Smooth muscle cell (in vitro differentiated cells): ENCODE results near the gene TTC34. TPM values are rescaled to one million over a fixed set of nuclear protein-coding genes. Genes with fewer than 3 reads are reported as not detected.
"Not testable (repeated sequence)": the region's sequence is repeated elsewhere in the genome, so short reads cannot be mapped to it uniquely, and the experiment has no call there.

Experiments used
- DNase-seq: peaks from one replicate; lab custom pipeline; 2025; ENCODE audit not compliant: unreplicated experiment; lab: John Stamatoyannopoulos, UW
- H2AFZ ChIP-seq: fragments of 200-600 bp; sonication (generic); 2 replicates; pipeline ENCODE4 v1.6.0; 2016; ENCODE audit warnings: antibody characterized with exemption, low read depth, mild to moderate bottlenecking
- H3F3A ChIP-seq: fragments of 200-600 bp; sonication (generic); 2 replicates; pipeline ENCODE4 v1.6.0; 2017; ENCODE audit warnings: antibody characterized with exemption, low read depth
- H3K27ac ChIP-seq: fragments of 200-600 bp; sonication (generic); 2 replicates; pipeline ENCODE4 v1.5.1; 2016; ENCODE audit warnings: low read depth, mild to moderate bottlenecking
- H3K27me3 ChIP-seq: fragments of 200-600 bp; sonication (generic); 2 replicates; pipeline ENCODE4 v1.6.1; 2016; ENCODE audit warnings: low read depth, mild to moderate bottlenecking
- H3K36me3 ChIP-seq: fragments of 200-600 bp; sonication (generic); 2 replicates; pipeline ENCODE4 v1.5.1; 2016; ENCODE audit warnings: low read depth
- H3K4me1 ChIP-seq: fragments of 200-600 bp; sonication (generic); 2 replicates; pipeline ENCODE4 v1.5.1; 2016; ENCODE audit warnings: low read depth
- H3K4me2 ChIP-seq: fragments of 200-600 bp; sonication (generic); 2 replicates; pipeline ENCODE4 v1.6.0; 2016; ENCODE audit warnings: mild to moderate bottlenecking
- H3K4me3 ChIP-seq: fragments of 200-600 bp; sonication (generic); 2 replicates; pipeline ENCODE4 v1.5.1; 2016; ENCODE audit warnings: mild to moderate bottlenecking
- H3K79me2 ChIP-seq: fragments of 200-600 bp; sonication (generic); 2 replicates; pipeline ENCODE4 v1.6.0; 2016; ENCODE audit warnings: low read depth, mild to moderate bottlenecking
- H3K9ac ChIP-seq: fragments of 200-600 bp; sonication (generic); 2 replicates; pipeline ENCODE4 v1.6.0; 2016; ENCODE audit warnings: low read depth
- H3K9me3 ChIP-seq: fragments of 200-600 bp; sonication (generic); replicated peaks from 2 replicates; pipeline ENCODE4 v1.5.1; 2016; ENCODE audit warnings: low read depth
- H4K20me1 ChIP-seq: fragments of 200-600 bp; sonication (generic); 2 replicates; pipeline ENCODE4 v1.6.0; 2016; ENCODE audit warnings: low read depth
- CTCF ChIP-seq: fragments of 200-600 bp; sonication (generic); IDR thresholded peaks from 2 replicates; pipeline ENCODE4 v1.5.1; 2017; ENCODE audit warnings: borderline replicate concordance, mild to moderate bottlenecking, antibody characterized with exemption; ENCODE audit not compliant: insufficient read depth, poor library complexity, severe bottlenecking
- WGBS: methylation state at CpG from one replicate; pipeline ENCODE4 v1.1.7; 2016; ENCODE audit warnings: low lambda C conversion rate; 5-methylcytosine and 5-hydroxymethylcytosine counted together
- polyA plus RNA-seq: library from polyadenylated mRNA; unstranded; fragments of >200 nt; fragmentation: Nextera tagmentation; extraction: Ambion mirVana; gene quantifications from 2 replicates; pipeline ENCODE4 v1.2.1, GENCODE V29; 2016
- total RNA-seq: library from RNA; depleted of rRNA; stranded (reverse); fragments of >200 nt; gene quantifications from 2 replicates; pipeline ENCODE4 v1.2.3, GENCODE V29; 2014

Gene TTC34
- total and polyA plus RNA-seq, 2 experiments from 2014 or later: 0.01 to 0.04 TPM

GRCh38 chr1:2628191-2628932 lies 173.1 kb downstream of the TTC34 start:
- H3K27ac ChIP-seq: no peak overlapping the region
- no peaks in the 10 kb centered on the region for H3F3A ChIP-seq
- no peak overlapping the region for H3K9ac ChIP-seq
- H3K36me3 ChIP-seq: no peaks in the 10 kb centered on the region
- no peaks in the 10 kb centered on the region for H3K9me3 ChIP-seq
- WGBS: 27% methylated on average over 28 of the region's 46 CpGs
- no peaks in the 10 kb centered on the region for H3K79me2 ChIP-seq
- H3K27me3 ChIP-seq: peaks cover 50% of the 10 kb centered on the region
- no peak for TF ChIP-seq CTCF
- H2AFZ ChIP-seq: no peak overlapping the region
- no peak overlapping the region for H3K4me3 ChIP-seq
- no peaks in the 10 kb centered on the region for H4K20me1 ChIP-seq
- H3K4me2 ChIP-seq: no peak overlapping the region
- no peaks in the 10 kb centered on the region for H3K4me1 ChIP-seq
- DNase-seq: no peak

DNA sequence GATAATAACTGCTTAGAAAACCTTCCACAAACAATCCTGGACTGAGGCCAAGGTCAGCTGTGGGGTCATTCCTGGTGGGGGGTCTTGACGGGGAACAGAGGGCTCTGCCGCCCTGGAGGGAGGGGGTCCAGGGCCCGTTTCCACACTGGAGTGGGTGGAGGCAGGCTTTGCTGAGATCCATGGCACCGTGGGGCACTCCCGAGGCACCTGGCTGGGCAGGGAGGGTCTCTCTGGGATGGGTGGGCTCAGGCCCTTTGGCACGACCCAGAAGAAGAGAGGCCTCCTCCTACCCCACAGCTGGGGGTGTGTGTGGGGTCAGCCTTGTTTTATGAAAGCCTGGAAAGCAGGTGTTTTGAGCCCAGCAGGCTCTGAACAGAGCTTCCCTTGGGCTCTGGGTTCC lies 173.7 kb downstream of the TTC34 start:
- DNase-seq: no peak
- H3K79me2 ChIP-seq: no peaks in the 10 kb centered on the region
- no peaks in the 10 kb centered on the region for H3K9me3 ChIP-seq
- no peak overlapping the region for H3K4me3 ChIP-seq
- H3K9ac ChIP-seq: no peak overlapping the region
- 59% methylated on average over 6 of the region's 6 CpGs for WGBS
- H2AFZ ChIP-seq: no peak overlapping the region
- peaks cover 50% of the 10 kb centered on the region for H3K27me3 ChIP-seq
- no peaks in the 10 kb centered on the region for H3K36me3 ChIP-seq
- H3K27ac ChIP-seq: no peak overlapping the region
- H3K4me2 ChIP-seq: no peak overlapping the region
- no peak for TF ChIP-seq CTCF
- H3F3A ChIP-seq: no peaks in the 10 kb centered on the region
- no peaks in the 10 kb centered on the region for H4K20me1 ChIP-seq
- no peaks in the 10 kb centered on the region for H3K4me1 ChIP-seq

DNA sequence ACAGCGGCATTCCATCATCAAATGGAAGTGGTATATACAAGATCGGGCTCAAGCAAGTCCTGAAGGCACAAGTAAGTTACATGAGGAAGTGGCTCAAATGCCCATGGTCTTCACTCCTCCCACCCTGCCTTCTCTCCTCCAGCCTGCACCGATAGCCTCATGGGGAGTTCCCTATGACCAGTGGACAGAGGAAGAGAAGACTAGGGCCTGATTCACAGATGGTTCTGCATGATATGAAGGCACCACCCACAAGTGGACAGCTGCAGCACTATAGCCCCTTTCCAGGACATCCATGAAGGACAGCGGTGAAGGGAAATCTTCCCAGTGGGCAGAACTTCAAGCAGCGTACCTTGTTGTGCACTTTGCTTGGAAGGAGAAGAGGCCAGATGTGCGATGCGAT lies 175.7 kb downstream of the TTC34 start:
- not testable (repeated sequence) for H3K9ac ChIP-seq, DNase-seq, H2AFZ ChIP-seq, H3K4me2 ChIP-seq, H3F3A ChIP-seq, H3K4me3 ChIP-seq, H3K27ac ChIP-seq, H3K9me3 ChIP-seq, H3K36me3 ChIP-seq, H3K4me1 ChIP-seq, H4K20me1 ChIP-seq, H3K79me2 ChIP-seq
- H3K27me3 ChIP-seq: peaks cover 50% of the 10 kb centered on the region
- WGBS: 88% methylated on average over 7 of the region's 7 CpGs

GRCh38 chr1:2625311-2625710 lies 176.2 kb downstream of the TTC34 start:
- Histone ChIP-seq H3K27me3 (peaks cover 48% of the 10 kb centered on the region), H3K4me1 (no peaks in the 10 kb centered on the region), H3K27ac (no peak overlapping the region), H3K4me3 (no peak overlapping the region), H4K20me1 (no peaks in the 10 kb centered on the region), H3K4me2 (no peak overlapping the region), H3K9ac (no peak overlapping the region), H3K36me3 (no peaks in the 10 kb centered on the region), H3K9me3 (no peaks in the 10 kb centered on the region), H3F3A (no peaks in the 10 kb centered on the region), H2AFZ (no peak overlapping the region), H3K79me2 (no peaks in the 10 kb centered on the region)
- DNase-seq: no peak
- no peak for TF ChIP-seq CTCF
- 85% methylated on average over 10 of the region's 10 CpGs for WGBS
